ENCODE results near the gene KIF3A.

KIF3A gene

DNA sequence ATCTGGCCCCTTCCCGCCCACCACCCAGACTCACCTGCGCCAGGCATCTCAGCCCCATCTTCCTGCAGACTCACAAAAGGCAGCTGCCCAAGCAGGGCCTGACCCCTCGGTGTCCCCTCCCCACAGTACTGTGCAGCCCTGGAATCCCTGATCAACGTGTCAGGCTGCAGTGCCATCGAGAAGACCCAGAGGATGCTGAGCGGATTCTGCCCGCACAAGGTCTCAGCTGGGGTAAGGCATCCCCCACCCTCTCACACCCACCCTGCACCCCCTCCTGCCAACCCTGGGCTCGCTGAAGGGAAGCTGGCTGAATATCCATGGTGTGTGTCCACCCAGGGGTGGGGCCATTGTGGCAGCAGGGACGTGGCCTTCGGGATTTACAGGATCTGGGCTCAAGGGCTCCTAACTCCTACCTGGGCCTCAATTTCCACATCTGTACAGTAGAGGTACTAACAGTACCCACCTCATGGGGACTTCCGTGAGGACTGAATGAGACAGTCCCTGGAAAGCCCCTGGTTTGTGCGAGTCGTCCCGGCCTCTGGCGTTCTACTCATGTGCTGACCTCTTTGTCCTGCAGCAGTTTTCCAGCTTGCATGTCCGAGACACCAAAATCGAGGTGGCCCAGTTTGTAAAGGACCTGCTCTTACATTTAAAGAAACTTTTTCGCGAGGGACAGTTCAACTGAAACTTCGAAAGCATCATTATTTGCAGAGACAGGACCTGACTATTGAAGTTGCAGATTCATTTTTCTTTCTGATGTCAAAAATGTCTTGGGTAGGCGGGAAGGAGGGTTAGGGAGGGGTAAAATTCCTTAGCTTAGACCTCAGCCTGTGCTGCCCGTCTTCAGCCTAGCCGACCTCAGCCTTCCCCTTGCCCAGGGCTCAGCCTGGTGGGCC lies 77.5 kb downstream of the KIF3A start:
- DNase-seq: no peak

DNA sequence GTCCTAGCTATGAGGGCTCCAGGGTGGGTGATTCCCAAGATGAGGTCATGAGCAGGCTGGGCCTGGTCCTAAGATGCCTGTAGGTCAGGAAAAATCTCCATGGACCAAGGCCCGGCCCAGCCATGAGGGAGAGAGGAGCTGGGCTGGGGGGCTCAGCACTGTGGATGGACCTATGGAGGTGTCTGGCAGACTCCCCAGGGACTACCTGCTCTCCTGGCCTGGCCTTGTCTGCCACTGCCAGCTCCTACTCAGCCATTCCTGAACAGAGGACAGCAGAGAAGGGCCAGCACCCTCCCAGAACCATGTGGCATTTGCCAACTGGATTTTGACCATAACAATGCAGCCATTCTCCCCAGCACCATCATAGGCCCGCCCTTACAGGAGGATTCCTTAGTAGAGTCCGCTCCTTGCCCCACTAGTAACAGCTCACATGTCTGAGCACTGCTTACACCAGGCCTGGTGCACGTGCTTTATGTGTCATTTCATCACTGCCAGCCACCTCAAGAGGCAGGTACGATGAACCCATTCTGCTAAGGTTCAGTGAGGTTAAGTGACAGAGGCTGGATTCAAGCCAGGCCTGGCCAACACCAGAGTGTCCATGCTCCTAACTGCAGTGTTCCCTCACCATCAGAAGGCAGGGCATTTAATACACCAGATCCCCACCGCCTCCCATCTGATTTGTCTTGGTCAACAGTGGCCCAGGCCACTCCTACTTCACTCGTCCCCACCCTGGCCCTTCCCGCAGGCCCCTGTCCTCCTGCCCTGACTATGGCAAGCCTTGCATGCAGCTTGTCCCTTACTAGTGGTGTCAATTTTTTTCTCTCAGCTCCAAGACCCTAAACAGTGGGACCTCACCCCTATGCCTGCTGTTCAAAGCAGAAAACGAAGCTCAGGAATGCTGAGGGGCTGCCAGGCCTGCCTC lies 78.7 kb downstream of the KIF3A start:
- no peak for DNase-seq

DNA sequence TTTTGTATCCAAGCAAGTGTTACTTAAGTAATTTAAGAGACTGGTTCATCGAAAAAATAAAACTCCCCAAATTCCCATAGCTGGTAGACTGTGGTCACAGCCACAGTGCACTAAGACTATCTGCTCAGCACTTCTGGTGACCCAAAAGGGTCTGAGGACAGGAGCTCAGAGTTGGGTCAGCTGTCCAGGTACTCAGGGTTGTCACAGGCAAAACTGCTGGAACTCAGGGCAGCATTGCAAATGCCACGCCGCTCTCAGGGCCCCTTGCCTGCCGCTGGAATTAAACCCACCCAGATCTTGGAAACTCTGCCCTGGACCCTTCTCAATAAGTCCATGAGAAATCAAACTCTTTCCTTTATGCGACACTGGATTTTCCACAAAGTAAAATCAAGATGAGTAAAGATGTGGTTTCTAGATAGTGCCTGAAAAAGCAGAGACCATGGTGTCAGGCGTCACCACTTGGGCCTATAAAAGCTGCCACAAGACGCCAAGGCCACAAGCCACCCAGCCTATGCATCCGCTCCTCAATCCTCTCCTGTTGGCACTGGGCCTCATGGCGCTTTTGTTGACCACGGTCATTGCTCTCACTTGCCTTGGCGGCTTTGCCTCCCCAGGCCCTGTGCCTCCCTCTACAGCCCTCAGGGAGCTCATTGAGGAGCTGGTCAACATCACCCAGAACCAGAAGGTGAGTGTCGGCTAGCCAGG lies 79.5 kb downstream of the KIF3A start, which contains the start of gene IL13:
Gene IL13 (plus strand): TSS at position 498 of the 705 bp plus-strand sequence. CDS start 14 bp downstream, at position 512.
- peak; percentile 58 for DNase-seq

GRCh38 chr5:132656774-132657355 lies 80.5 kb downstream of the KIF3A start:
- no peak for DNase-seq

- DNase-seq: no peak
Measured at GRCh38 chr5:132655821-132656773, 81.2 kb downstream of the KIF3A start.

- no peak for DNase-seq
Measured at GRCh38 chr5:132653716-132654115, 83.6 kb downstream of the KIF3A start.

- no peak for DNase-seq
Measured at GRCh38 chr5:132651838-132652469, 85.4 kb downstream of the KIF3A start.

- DNase-seq: no peak
Measured at GRCh38 chr5:132648355-132648754, 89.0 kb downstream of the KIF3A start.

DNA sequence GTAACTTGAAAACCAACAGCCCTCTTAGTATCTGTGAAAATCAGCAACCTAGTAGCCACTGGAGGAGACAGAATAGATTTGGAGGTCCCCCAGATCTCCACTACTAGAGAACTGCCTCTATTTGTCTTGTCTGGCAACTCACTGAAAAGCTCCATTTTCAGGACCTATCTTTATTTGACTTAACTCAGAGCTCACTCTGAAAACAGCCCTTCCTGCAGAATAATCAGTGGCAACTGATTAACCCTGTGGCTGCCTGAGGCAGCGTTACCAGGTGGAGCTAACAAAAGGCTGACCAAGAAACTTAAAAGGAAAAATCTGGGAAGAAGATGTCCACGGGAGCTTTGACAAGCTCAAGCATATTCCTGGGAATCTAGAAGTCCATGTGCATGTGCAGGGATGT lies 89.9 kb downstream of the KIF3A start:
- DNase-seq: no peak

DNA sequence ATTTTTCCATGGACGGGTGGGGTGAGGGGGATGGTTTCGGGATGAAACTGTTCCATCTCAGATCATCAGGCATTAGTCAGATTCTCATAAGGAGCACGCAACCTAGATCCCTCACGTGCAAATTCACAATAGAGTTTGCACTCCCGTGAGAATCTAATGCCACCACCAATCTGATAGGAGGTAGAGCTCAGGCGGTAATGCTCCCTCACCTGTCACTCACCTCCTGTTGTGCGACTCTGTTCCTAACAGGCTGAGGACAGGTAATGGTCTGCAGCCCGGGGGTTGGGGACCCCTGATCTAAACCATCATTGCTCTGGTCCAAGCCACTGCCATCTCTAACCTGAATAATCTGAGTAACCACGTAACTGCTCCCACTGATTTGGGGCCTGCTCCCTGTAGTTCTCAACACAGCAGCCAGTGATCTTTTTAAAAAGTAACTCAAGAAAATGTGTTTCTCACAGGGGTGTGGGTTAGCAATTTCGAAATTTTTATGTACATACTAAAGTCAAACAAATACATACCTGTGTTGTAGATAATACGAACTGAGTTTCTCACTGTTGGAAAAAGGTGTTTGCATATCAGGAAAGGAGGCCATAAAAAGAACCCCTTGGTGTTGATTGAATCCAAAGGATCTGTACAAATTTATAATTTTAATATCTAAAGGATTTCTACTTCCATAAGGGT lies 90.6 kb downstream of the KIF3A start:
- DNase-seq: no peak

DNA sequence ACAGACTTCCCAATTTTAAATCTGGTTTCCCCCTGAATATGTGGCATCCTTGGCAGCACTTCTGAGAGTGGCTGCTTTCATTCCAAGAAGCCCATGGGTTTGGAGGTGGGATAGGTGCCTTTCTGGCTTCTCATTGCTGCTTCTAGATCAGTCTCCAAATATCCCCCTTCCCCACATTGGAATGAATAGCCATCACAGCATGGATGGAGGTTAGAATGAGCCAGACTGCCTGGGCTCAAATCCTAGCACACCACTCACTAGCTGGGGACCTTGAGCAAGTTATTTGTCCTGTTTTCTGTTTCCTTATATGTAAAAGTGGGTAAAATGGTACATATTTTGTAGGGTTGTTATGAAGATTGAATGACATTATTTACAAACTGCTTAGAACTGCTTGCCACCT lies 93.2 kb downstream of the KIF3A start:
- no peak for DNase-seq
